ENCODE data around the gene LPP.

LPP gene

GRCh38 chr3:188914552-188914951 lies 760.6 kb downstream of the LPP start:
- no peaks in the 10 kb centered on the region for H3F3A ChIP-seq (ENCODE audit: insufficient read depth, low read length)
- no peaks in the 10 kb centered on the region for H4K20me1 ChIP-seq (ENCODE audit: insufficient read depth, low read length)
- H3K36me3 ChIP-seq (replicated peaks; ENCODE audit: insufficient read depth, low read length): no peaks in the 10 kb centered on the region
- no peaks in the 10 kb centered on the region for H3K27me3 ChIP-seq (replicated peaks; ENCODE audit: insufficient read depth, low read length)
- H2AFZ ChIP-seq (ENCODE audit: low read length): no peak overlapping the region
- TF ChIP-seq EZH2phosphoT487 (IDR thresholded peaks at IDR 0.05; ENCODE audit: low read length) (no peak), EZH2 (optimal IDR thresholded peaks at IDR 0.05; ENCODE audit: low read depth, low read length) (no peak), CTCF (IDR thresholded peaks at IDR 0.05; ENCODE audit: low read length) (no peak)
- H3K4me2 ChIP-seq (ENCODE audit: low read depth, low read length): no peak overlapping the region
- no peak overlapping the region for H3K27ac ChIP-seq (ENCODE audit: low read length)
- no peak overlapping the region for H3K9ac ChIP-seq (ENCODE audit: low read length)
- H3K79me2 ChIP-seq (ENCODE audit: low read length): no peaks in the 10 kb centered on the region
- no peaks in the 10 kb centered on the region for H3K9me2 ChIP-seq (replicated peaks; ENCODE audit: insufficient read depth, low read length)
- DNase-seq: no peak
- no peaks in the 10 kb centered on the region for H3K9me3 ChIP-seq (replicated peaks; ENCODE audit: insufficient read depth, low read length)
- H3K4me3 ChIP-seq (ENCODE audit: low read length): no peak overlapping the region
- H3K4me1 ChIP-seq (ENCODE audit: low read length): no peaks in the 10 kb centered on the region

GRCh38 chr3:188915127-188915526 lies 761.2 kb downstream of the LPP start:
- no peaks in the 10 kb centered on the region for H3K27me3 ChIP-seq (replicated peaks; ENCODE audit: insufficient read depth, low read length)
- H3K4me1 ChIP-seq (ENCODE audit: low read length): no peaks in the 10 kb centered on the region
- H3K27ac ChIP-seq (ENCODE audit: low read length): no peak overlapping the region
- H3K9ac ChIP-seq (ENCODE audit: low read length): no peak overlapping the region
- H3K9me3 ChIP-seq (replicated peaks; ENCODE audit: insufficient read depth, low read length): no peaks in the 10 kb centered on the region
- no peaks in the 10 kb centered on the region for H3K36me3 ChIP-seq (replicated peaks; ENCODE audit: insufficient read depth, low read length)
- TF ChIP-seq EZH2phosphoT487 (IDR thresholded peaks at IDR 0.05; ENCODE audit: low read length) (no peak), CTCF (IDR thresholded peaks at IDR 0.05; ENCODE audit: low read length) (no peak), EZH2 (optimal IDR thresholded peaks at IDR 0.05; ENCODE audit: low read depth, low read length) (no peak)
- no peaks in the 10 kb centered on the region for H3F3A ChIP-seq (ENCODE audit: insufficient read depth, low read length)
- H3K4me2 ChIP-seq (ENCODE audit: low read depth, low read length): no peak overlapping the region
- no peak overlapping the region for H3K4me3 ChIP-seq (ENCODE audit: low read length)
- no peak overlapping the region for H2AFZ ChIP-seq (ENCODE audit: low read length)
- H3K9me2 ChIP-seq (replicated peaks; ENCODE audit: insufficient read depth, low read length): no peaks in the 10 kb centered on the region
- H4K20me1 ChIP-seq (ENCODE audit: insufficient read depth, low read length): no peaks in the 10 kb centered on the region
- H3K79me2 ChIP-seq (ENCODE audit: low read length): no peaks in the 10 kb centered on the region
- DNase-seq: no peak

- no peaks in the 10 kb centered on the region for H3K36me3 ChIP-seq (replicated peaks; ENCODE audit: insufficient read depth, low read length)
- TF ChIP-seq CTCF (IDR thresholded peaks at IDR 0.05; ENCODE audit: low read length) (no peak), EZH2phosphoT487 (IDR thresholded peaks at IDR 0.05; ENCODE audit: low read length) (no peak), EZH2 (optimal IDR thresholded peaks at IDR 0.05; ENCODE audit: low read depth, low read length) (no peak)
- no peaks in the 10 kb centered on the region for H3K27me3 ChIP-seq (replicated peaks; ENCODE audit: insufficient read depth, low read length)
- no peak overlapping the region for H3K4me2 ChIP-seq (ENCODE audit: low read depth, low read length)
- no peaks in the 10 kb centered on the region for H3K9me2 ChIP-seq (replicated peaks; ENCODE audit: insufficient read depth, low read length)
- H4K20me1 ChIP-seq (ENCODE audit: insufficient read depth, low read length): no peaks in the 10 kb centered on the region
- H3K79me2 ChIP-seq (ENCODE audit: low read length): no peaks in the 10 kb centered on the region
- H2AFZ ChIP-seq (ENCODE audit: low read length): no peak overlapping the region
- H3K4me1 ChIP-seq (ENCODE audit: low read length): no peaks in the 10 kb centered on the region
- no peaks in the 10 kb centered on the region for H3K9me3 ChIP-seq (replicated peaks; ENCODE audit: insufficient read depth, low read length)
- DNase-seq: no peak
- H3K9ac ChIP-seq (ENCODE audit: low read length): no peak overlapping the region
- H3K27ac ChIP-seq (ENCODE audit: low read length): no peak overlapping the region
- no peaks in the 10 kb centered on the region for H3F3A ChIP-seq (ENCODE audit: insufficient read depth, low read length)
- H3K4me3 ChIP-seq (ENCODE audit: low read length): no peak overlapping the region
Measured at GRCh38 chr3:188916934-188917401, 763.0 kb downstream of the LPP start.

Data from MM.1S (cell line).